ENCODE data around the gene ARHGEF28. TPM values are rescaled to one million over a fixed set of nuclear protein-coding genes. Genes with fewer than 3 reads are reported as not detected.

Gene ARHGEF28
- total RNA-seq, 1 donor from 2014 or later = 2.1 TPM

DNA sequence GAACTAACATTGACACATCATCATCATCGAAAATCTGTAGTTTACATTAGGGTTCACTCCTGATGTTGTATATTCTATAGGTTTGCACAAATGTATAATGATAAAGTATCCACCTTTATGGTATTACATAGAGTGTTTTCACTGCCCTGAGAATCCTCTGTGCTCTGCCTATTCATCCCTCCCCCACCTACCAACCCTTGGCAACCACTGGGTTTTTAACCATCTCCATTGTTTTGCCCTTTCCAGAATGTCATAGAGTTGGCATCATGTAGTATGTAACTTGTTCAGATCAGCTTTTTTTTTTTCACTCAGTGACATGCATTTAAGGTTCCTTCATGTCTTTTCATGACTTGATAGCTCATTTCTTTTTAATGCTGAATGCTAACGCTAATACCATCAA, 106.0 kb downstream of the ARHGEF28 start:
- Histone ChIP-seq H3K27me3 (ENCODE audit: low read depth) (no peaks in the 10 kb centered on the region), H3K9me3 (replicated peaks) (no peaks in the 10 kb centered on the region), H3K36me3 (no peaks in the 10 kb centered on the region), H3K4me1 (peaks cover 31% of the 10 kb centered on the region), H3K4me3 (no peak overlapping the region), H3K27ac (replicated peaks) (no peak overlapping the region)
- intact Hi-C loops (cut with micrococcal nuclease) = no loop called here
- TF ChIP-seq CTCF (IDR thresholded peaks at IDR 0.05; ENCODE audit: borderline replicate concordance) = no peak
- DNase-seq = no peak

- Histone ChIP-seq H3K27ac (replicated peaks) (no peak overlapping the region), H3K4me3 (no peak overlapping the region), H3K9me3 (replicated peaks) (no peaks in the 10 kb centered on the region), H3K36me3 (no peaks in the 10 kb centered on the region), H3K27me3 (ENCODE audit: low read depth) (no peaks in the 10 kb centered on the region), H3K4me1 (peaks cover 23% of the 10 kb centered on the region)
- intact Hi-C loops (cut with micrococcal nuclease) = no loop called here
- no peak for DNase-seq
- no peak for TF ChIP-seq CTCF (IDR thresholded peaks at IDR 0.05; ENCODE audit: borderline replicate concordance)
These were observed 107.2 kb downstream of the ARHGEF28 start for GRCh38 chr5:73733219-73733618.

DNA sequence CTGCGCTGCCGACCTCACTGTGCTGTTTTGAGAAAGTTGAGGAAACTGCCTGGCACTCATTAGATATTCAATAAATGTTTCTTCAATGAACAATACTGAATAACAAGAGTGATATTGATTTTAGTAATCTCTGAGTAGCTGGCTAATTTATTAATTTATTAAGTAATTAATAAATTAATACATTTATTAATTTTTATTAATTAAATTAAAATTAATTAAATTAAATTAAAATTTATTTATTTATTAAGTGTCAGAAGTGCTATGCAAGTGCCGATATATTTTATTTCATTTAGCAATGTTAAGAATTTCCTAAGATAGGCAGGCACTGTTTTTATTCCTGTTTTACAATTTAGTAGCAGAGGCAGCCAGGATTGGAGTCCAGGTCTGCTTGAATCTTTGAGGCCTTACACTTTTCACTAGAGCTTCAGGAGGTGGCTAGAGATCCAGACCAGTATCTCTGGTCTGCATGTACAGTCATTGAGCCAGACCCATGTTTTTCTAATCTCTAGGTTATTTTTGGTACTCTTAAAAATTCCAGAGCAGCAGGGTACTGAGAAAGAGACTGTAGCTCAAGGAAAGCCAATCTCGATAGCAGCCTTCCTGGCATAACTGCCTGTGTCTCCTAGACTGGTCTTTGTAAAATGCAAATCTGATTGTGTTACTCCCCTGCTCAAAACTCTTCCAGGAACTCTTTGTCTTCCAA, 109.2 kb downstream of the ARHGEF28 start:
- intact Hi-C loops (cut with micrococcal nuclease) = no loop called here
- H3K9me3 ChIP-seq (replicated peaks) = no peaks in the 10 kb centered on the region
- no peaks in the 10 kb centered on the region for H3K36me3 ChIP-seq
- no peak overlapping the region for H3K27ac ChIP-seq (replicated peaks)
- no peak for TF ChIP-seq CTCF (IDR thresholded peaks at IDR 0.05; ENCODE audit: borderline replicate concordance)
- peaks cover 21% of the 10 kb centered on the region for H3K4me1 ChIP-seq
- no peaks in the 10 kb centered on the region for H3K27me3 ChIP-seq (ENCODE audit: low read depth)
- no peak for DNase-seq
- no peak overlapping the region for H3K4me3 ChIP-seq

DNA sequence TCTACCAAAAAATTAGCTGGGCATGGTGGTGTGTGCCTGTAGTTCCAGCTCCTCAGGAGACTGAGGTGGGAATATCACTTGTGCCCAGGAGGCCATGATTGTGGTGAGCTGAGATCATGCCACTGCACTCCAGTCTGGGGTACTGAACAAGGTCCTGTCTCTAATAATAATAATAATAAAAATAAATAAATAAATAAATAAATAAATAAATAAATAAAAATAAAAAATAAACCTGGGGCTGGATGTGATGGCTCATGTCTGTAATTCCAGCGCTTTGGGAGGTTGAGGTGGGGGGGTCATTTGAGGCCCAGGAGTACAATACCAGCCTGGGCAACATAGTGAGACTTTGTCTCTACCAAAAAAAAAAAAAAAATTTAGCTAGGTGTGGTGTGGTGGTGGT, 113.7 kb downstream of the ARHGEF28 start:
- H3K9me3 ChIP-seq (replicated peaks) = no peaks in the 10 kb centered on the region
- peaks cover 11% of the 10 kb centered on the region for H3K4me1 ChIP-seq
- no peak for DNase-seq
- TF ChIP-seq CTCF (IDR thresholded peaks at IDR 0.05; ENCODE audit: borderline replicate concordance) = no peak
- peak overlapping the region; percentile 47 for H3K27ac ChIP-seq (replicated peaks)
- no peaks in the 10 kb centered on the region for H3K36me3 ChIP-seq
- no peaks in the 10 kb centered on the region for H3K27me3 ChIP-seq (ENCODE audit: low read depth)
- no peak overlapping the region for H3K4me3 ChIP-seq
- intact Hi-C loops (cut with micrococcal nuclease) = no loop called here

- H3K27ac ChIP-seq (replicated peaks) = peak overlapping the region; percentile 47
- H3K9me3 ChIP-seq (replicated peaks) = no peaks in the 10 kb centered on the region
- no peak for TF ChIP-seq CTCF (IDR thresholded peaks at IDR 0.05; ENCODE audit: borderline replicate concordance)
- intact Hi-C loops (cut with micrococcal nuclease) = no loop called here
- H3K4me1 ChIP-seq = peaks cover 4% of the 10 kb centered on the region
- H3K36me3 ChIP-seq = no peaks in the 10 kb centered on the region
- no peak for DNase-seq
- H3K27me3 ChIP-seq (ENCODE audit: low read depth) = no peaks in the 10 kb centered on the region
- no peak overlapping the region for H3K4me3 ChIP-seq
These were observed 114.3 kb downstream of the ARHGEF28 start for GRCh38 chr5:73740274-73740790.
